H9 (cell line): ENCODE results near the gene TEX19. TPM values are rescaled to one million over a fixed set of nuclear protein-coding genes. Genes with fewer than 3 reads are reported as not detected.

ENCODE experiments used
- DNase-seq: peaks from one replicate; pipeline ENCODE4 v3.0.0-alpha.2; 2017
- H2AFZ ChIP-seq: one replicate; pipeline ENCODE4 v1.6.1; 2013; ENCODE audit warnings: mild to moderate bottlenecking, low read length, control low read depth, moderate library complexity
- H2AK5ac ChIP-seq: 2 replicates; pipeline ENCODE4 v1.6.1; 2013; ENCODE audit warnings: low read length, control low read depth, mixed read lengths; ENCODE audit not compliant: insufficient read length
- H2BK120ac ChIP-seq: one replicate; pipeline ENCODE4 v1.6.1; 2013; ENCODE audit warnings: low read depth, mild to moderate bottlenecking, low read length, control low read depth, inconsistent platforms; ENCODE audit not compliant: poor library complexity, severe bottlenecking
- H2BK12ac ChIP-seq: 2 replicates; pipeline ENCODE4 v1.6.1; 2013; ENCODE audit warnings: low read length, control low read depth, mixed read lengths, low read depth; ENCODE audit not compliant: insufficient read length
- H2BK15ac ChIP-seq: 2 replicates; pipeline ENCODE4 v1.6.1; 2013; ENCODE audit warnings: low read depth, low read length, control low read depth
- H2BK20ac ChIP-seq: one replicate; pipeline ENCODE4 v1.6.1; 2013; ENCODE audit warnings: low read depth, mild to moderate bottlenecking, low read length, control low read depth, inconsistent platforms; ENCODE audit not compliant: poor library complexity, severe bottlenecking
- H2BK5ac ChIP-seq: 2 replicates; pipeline ENCODE4 v1.6.1; 2013; ENCODE audit warnings: low read length, control low read depth, mixed read lengths; ENCODE audit not compliant: insufficient read length
- H3K14ac ChIP-seq: 2 replicates; pipeline ENCODE4 v1.6.1; 2013; ENCODE audit warnings: low read length, control low read depth; ENCODE audit not compliant: insufficient read depth
- H3K18ac ChIP-seq: 2 replicates; pipeline ENCODE4 v1.6.1; 2013; ENCODE audit warnings: low read depth, mild to moderate bottlenecking, mixed read lengths, low read length, control low read depth; ENCODE audit not compliant: insufficient read length
- H3K23ac ChIP-seq: 2 replicates; pipeline ENCODE4 v1.6.1; 2013; ENCODE audit warnings: low read length, control low read depth, mixed read lengths, low read depth; ENCODE audit not compliant: insufficient read length
- H3K23me2 ChIP-seq: 2 replicates; pipeline ENCODE4 v1.6.1; 2013; ENCODE audit warnings: low read depth, mild to moderate bottlenecking, mixed read lengths, low read length, control low read depth; ENCODE audit not compliant: insufficient read length, poor library complexity, severe bottlenecking
- H3K27ac ChIP-seq: 2 replicates; pipeline ENCODE4 v1.5.1; 2013; ENCODE audit warnings: low read length, control low read depth, mixed read lengths, low read depth; ENCODE audit not compliant: insufficient read length
- H3K27me3 ChIP-seq: 2 replicates; pipeline ENCODE4 v1.6.1; 2013; ENCODE audit warnings: low read length, control low read depth, inconsistent platforms; ENCODE audit not compliant: insufficient read depth
- H3K4ac ChIP-seq: 2 replicates; pipeline ENCODE4 v1.6.1; 2013; ENCODE audit warnings: low read depth, mild to moderate bottlenecking, control low read depth, inconsistent platforms, low read length, moderate library complexity
- H3K4me1 ChIP-seq: 2 replicates; pipeline ENCODE4 v1.6.1; 2013; ENCODE audit warnings: low read length, control low read depth, inconsistent platforms; ENCODE audit not compliant: insufficient read depth
- H3K4me2 ChIP-seq: 2 replicates; pipeline ENCODE4 v1.6.1; 2013; ENCODE audit warnings: low read length, control low read depth, mixed read lengths; ENCODE audit not compliant: insufficient read length, insufficient read depth
- H3K56ac ChIP-seq: 2 replicates; pipeline ENCODE4 v1.6.1; 2013; ENCODE audit warnings: low read depth, mild to moderate bottlenecking, mixed read lengths, low read length, control low read depth; ENCODE audit not compliant: insufficient read length
- H3K79me1 ChIP-seq: 2 replicates; pipeline ENCODE4 v1.6.1; 2013; ENCODE audit warnings: low read depth, mild to moderate bottlenecking, moderate library complexity, low read length, control low read depth, inconsistent platforms; ENCODE audit not compliant: insufficient read depth, poor library complexity, severe bottlenecking
- H3K79me2 ChIP-seq: 2 replicates; pipeline ENCODE4 v1.6.1; 2013; ENCODE audit warnings: low read length, control low read depth, inconsistent platforms; ENCODE audit not compliant: insufficient read depth
- H3K9ac ChIP-seq: 2 replicates; pipeline ENCODE4 v1.6.1; 2013; ENCODE audit warnings: low read length, control low read depth, mixed read lengths; ENCODE audit not compliant: insufficient read length; ENCODE audit errors: extremely low read depth
- H3K9me3 ChIP-seq: one replicate; pipeline ENCODE4 v1.6.1; 2013; ENCODE audit warnings: low read depth, low read length, inconsistent platforms; ENCODE audit not compliant: control insufficient read depth
- H3T11ph ChIP-seq: one replicate; pipeline ENCODE4 v1.6.1; 2013; ENCODE audit warnings: mild to moderate bottlenecking, low read length, control low read depth, inconsistent platforms
- H4K20me1 ChIP-seq: one replicate; pipeline ENCODE4 v1.6.1; 2013; ENCODE audit not compliant: control insufficient read depth, insufficient read length, insufficient read depth
- H4K5ac ChIP-seq: 2 replicates; pipeline ENCODE4 v1.6.1; 2013; ENCODE audit warnings: low read depth, mild to moderate bottlenecking, mixed read lengths, low read length, control low read depth; ENCODE audit not compliant: insufficient read length
- H4K8ac ChIP-seq: replicated peaks from 2 replicates; pipeline ENCODE4 v1.6.1; 2013; ENCODE audit warnings: low read length, control low read depth, mixed read lengths, low read depth; ENCODE audit not compliant: insufficient read length
- H4K91ac ChIP-seq: 2 replicates; pipeline ENCODE4 v1.6.1; 2013; ENCODE audit warnings: low read depth, mild to moderate bottlenecking, moderate library complexity, mixed read lengths, low read length, control low read depth; ENCODE audit not compliant: insufficient read length
- H3K27ac Mint-ChIP-seq, 3 experiments: 2 replicates in 2 of 3; 3 replicates in 1 of 3; pipeline ENCODE4 v1.8.0; 2020 to 2021; ENCODE audit warnings: mixed read lengths in 3 of 3, mild to moderate bottlenecking in 1 of 3, moderate library complexity in 1 of 3
- H3K27me3 Mint-ChIP-seq: 2 replicates; pipeline ENCODE4 v1.8.0; 2021; ENCODE audit warnings: low read depth, mild to moderate bottlenecking, moderate library complexity, mixed read lengths
- H3K36me3 Mint-ChIP-seq, 3 experiments: 2 replicates in 2 of 3; 3 replicates in 1 of 3; pipeline ENCODE4 v1.8.0; 2020 to 2021; ENCODE audit warnings: low read depth in 3 of 3, mixed read lengths in 3 of 3; ENCODE audit not compliant: insufficient read depth in 1 of 3
- H3K4me1 Mint-ChIP-seq, 2 experiments: 2 replicates each; pipeline ENCODE4 v1.8.0; 2020; ENCODE audit warnings: mixed read lengths in 2 of 2
- H3K4me3 Mint-ChIP-seq, 2 experiments: 2 replicates in 1 of 2; 3 replicates in 1 of 2; pipeline ENCODE4 v1.8.0; 2020 to 2021; ENCODE audit warnings: mild to moderate bottlenecking in 2 of 2, mixed read lengths in 2 of 2, moderate library complexity in 1 of 2
- H3K9me3 Mint-ChIP-seq, 2 experiments: 2 replicates in 1 of 2; 3 replicates in 1 of 2; pipeline ENCODE4 v1.8.0; 2020; ENCODE audit warnings: mild to moderate bottlenecking in 2 of 2, mixed read lengths in 2 of 2, moderate library complexity in 1 of 2
- WGBS: extraction: QIAGEN DNeasy Blood & Tissue Kit; methylation state at CpG from one replicate; pipeline ENCODE4 v1.1.7; 2013; ENCODE audit warnings: missing lambda C conversion rate, low lambda C conversion rate, mixed read lengths; ENCODE audit not compliant: insufficient read length; ENCODE audit errors: extremely low coverage; 5-methylcytosine and 5-hydroxymethylcytosine counted together
- total RNA-seq: library from RNA; stranded (reverse); gene quantifications from 2 replicates; pipeline ENCODE4 v1.2.1, GENCODE V29; 2021
- TF ChIP-seq, protein P1 (sequence below): fragments of 200-600 bp; sonication (generic); conservative IDR thresholded peaks from 3 replicates; pipeline ENCODE4 v1.8.0; 2021; ENCODE audit warnings: antibody characterized with exemption, mild to moderate bottlenecking

The TEX19 gene
- total RNA-seq, 1 experiment from 2014 or later, result 1.4 TPM

DNA sequence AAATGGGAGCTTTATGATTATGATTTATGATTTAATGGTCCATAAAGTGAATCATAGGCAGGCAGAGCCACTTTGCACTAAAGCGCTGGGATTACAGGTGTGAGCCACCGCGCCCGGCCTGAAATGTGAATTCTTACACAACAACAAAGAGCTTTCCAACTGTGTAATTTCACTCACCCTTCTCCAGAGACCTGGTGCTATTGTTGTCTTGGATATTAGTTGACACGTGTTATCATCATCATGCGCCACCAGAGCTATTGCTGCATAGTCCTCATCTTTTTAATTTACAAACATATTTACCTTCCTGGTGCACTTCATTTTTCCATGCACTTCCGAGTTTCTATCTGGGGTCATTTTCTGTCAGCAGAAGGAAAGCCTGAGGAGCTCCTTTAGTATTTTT is 7.7 kb downstream of the TEX19 start:
- WGBS, result no CpG with 5 or more reads among the region's 7 CpGs
- DNase-seq, result no peak
- Histone ChIP-seq H2BK12ac (no peak overlapping the region), H3K79me2 (no peaks in the 10 kb centered on the region), H3K56ac (no peak overlapping the region), H4K20me1 (no peaks in the 10 kb centered on the region), H3T11ph (no peak overlapping the region), H2BK120ac (no peak overlapping the region), H3K4ac (no peak overlapping the region), H2BK20ac (no peak overlapping the region), H4K5ac (no peak overlapping the region), H3K14ac (no peak overlapping the region), H3K79me1 (no peaks in the 10 kb centered on the region), H3K23ac (no peak overlapping the region), H2BK5ac (no peak overlapping the region), H3K18ac (no peak overlapping the region), H3K9me3 (no peaks in the 10 kb centered on the region), H3K23me2 (peaks cover 4% of the 10 kb centered on the region), H2AFZ (no peak overlapping the region), H3K27me3 (peaks cover 9% of the 10 kb centered on the region; the same call in 1 of the 2 replicates), H4K8ac (no peak overlapping the region), H2AK5ac (no peak overlapping the region), H2BK15ac (no peak overlapping the region), H3K9ac (no peak overlapping the region), H4K91ac (no peak overlapping the region), H3K27ac (no peak overlapping the region), H3K4me1 (no peaks in the 10 kb centered on the region; the same call in 1 of the 2 replicates), H3K4me2 (no peak overlapping the region)
- peaks cover 43% of the 10 kb centered on the region for H3K27me3 Mint-ChIP-seq
- no peak overlapping the region for H3K27ac Mint-ChIP-seq
- H3K4me3 Mint-ChIP-seq, result no peak overlapping the region
- H3K36me3 Mint-ChIP-seq, result peaks cover 0 to 4% (median 3%) of the 10 kb centered on the region in 3 experiments; a peak in 2 of 7 replicates
- TF ChIP-seq, protein P1, sequence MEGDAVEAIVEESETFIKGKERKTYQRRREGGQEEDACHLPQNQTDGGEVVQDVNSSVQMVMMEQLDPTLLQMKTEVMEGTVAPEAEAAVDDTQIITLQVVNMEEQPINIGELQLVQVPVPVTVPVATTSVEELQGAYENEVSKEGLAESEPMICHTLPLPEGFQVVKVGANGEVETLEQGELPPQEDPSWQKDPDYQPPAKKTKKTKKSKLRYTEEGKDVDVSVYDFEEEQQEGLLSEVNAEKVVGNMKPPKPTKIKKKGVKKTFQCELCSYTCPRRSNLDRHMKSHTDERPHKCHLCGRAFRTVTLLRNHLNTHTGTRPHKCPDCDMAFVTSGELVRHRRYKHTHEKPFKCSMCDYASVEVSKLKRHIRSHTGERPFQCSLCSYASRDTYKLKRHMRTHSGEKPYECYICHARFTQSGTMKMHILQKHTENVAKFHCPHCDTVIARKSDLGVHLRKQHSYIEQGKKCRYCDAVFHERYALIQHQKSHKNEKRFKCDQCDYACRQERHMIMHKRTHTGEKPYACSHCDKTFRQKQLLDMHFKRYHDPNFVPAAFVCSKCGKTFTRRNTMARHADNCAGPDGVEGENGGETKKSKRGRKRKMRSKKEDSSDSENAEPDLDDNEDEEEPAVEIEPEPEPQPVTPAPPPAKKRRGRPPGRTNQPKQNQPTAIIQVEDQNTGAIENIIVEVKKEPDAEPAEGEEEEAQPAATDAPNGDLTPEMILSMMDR, result no peak
- H3K9me3 Mint-ChIP-seq, result peaks cover 5 to 8% of the 10 kb centered on the region in 2 experiments; a peak in 4 of 5 replicates
- peaks cover 15 to 23% of the 10 kb centered on the region in 2 experiments for H3K4me1 Mint-ChIP-seq
